ENCODE measurements around the gene GM2A.

The GM2A gene

GRCh38 chr5:151255621-151256286, 2.8 kb downstream of the GM2A start:
- H2AFZ ChIP-seq (ENCODE audit: low read depth, low read length, severe bottlenecking), result no peak overlapping the region
- H3K4me2 ChIP-seq (ENCODE audit: low read depth, low read length, poor library complexity, severe bottlenecking), result peak overlapping the region; percentile 68
- H3K9me3 ChIP-seq (ENCODE audit: insufficient read depth, low read length), result no peaks in the 10 kb centered on the region
- H3F3A ChIP-seq (ENCODE audit: insufficient read depth), result peaks cover 19% of the 10 kb centered on the region
- H4K20me1 ChIP-seq (ENCODE audit: low read depth, low read length), result no peaks in the 10 kb centered on the region; the same call in 1 of the 2 replicates
- no peak for TF ChIP-seq CTCF (IDR thresholded peaks at IDR 0.05; ENCODE audit: insufficient read depth, low read length, poor library complexity, severe bottlenecking)
- no peak for TF ChIP-seq EZH2phosphoT487 (conservative IDR thresholded peaks at IDR 0.05; ENCODE audit: low read length)
- H3K9ac ChIP-seq (ENCODE audit: low read length), result peak overlapping the region; percentile 97
- peak overlapping the region; percentile 99 for H3K4me3 ChIP-seq (ENCODE audit: insufficient read depth, low read length, poor library complexity, severe bottlenecking)
- peak overlapping the region; percentile 84 for H3K27ac ChIP-seq (ENCODE audit: low read depth, low read length)
- H3K79me2 ChIP-seq (ENCODE audit: insufficient read depth, low read length), result peaks cover 78% of the 10 kb centered on the region
- no peaks in the 10 kb centered on the region for H3K9me2 ChIP-seq (replicated peaks; ENCODE audit: insufficient read depth, low read length)
- no peaks in the 10 kb centered on the region for H3K27me3 ChIP-seq (ENCODE audit: low read length)
- H3K36me3 ChIP-seq (ENCODE audit: low read length), result no peaks in the 10 kb centered on the region

- Histone ChIP-seq H3K27me3 (ENCODE audit: low read length) (no peaks in the 10 kb centered on the region), H4K20me1 (ENCODE audit: low read depth, low read length) (no peaks in the 10 kb centered on the region; the same call in 1 of the 2 replicates), H3K79me2 (ENCODE audit: insufficient read depth, low read length) (peaks cover 97% of the 10 kb centered on the region), H3K4me3 (ENCODE audit: insufficient read depth, low read length, poor library complexity, severe bottlenecking) (no peak overlapping the region), H3K9me3 (ENCODE audit: insufficient read depth, low read length) (no peaks in the 10 kb centered on the region), H3K9me2 (replicated peaks; ENCODE audit: insufficient read depth, low read length) (no peaks in the 10 kb centered on the region), H2AFZ (ENCODE audit: low read depth, low read length, severe bottlenecking) (no peak overlapping the region), H3F3A (ENCODE audit: insufficient read depth) (peaks cover 19% of the 10 kb centered on the region), H3K4me2 (ENCODE audit: low read depth, low read length, poor library complexity, severe bottlenecking) (peak overlapping the region; percentile 68), H3K27ac (ENCODE audit: low read depth, low read length) (peak overlapping the region; percentile 84), H3K9ac (ENCODE audit: low read length) (peak overlapping the region; percentile 97), H3K36me3 (ENCODE audit: low read length) (peaks cover 9% of the 10 kb centered on the region; the same call in 1 of the 2 replicates)
- no peak for TF ChIP-seq CTCF (IDR thresholded peaks at IDR 0.05; ENCODE audit: insufficient read depth, low read length, poor library complexity, severe bottlenecking)
- no peak for TF ChIP-seq EZH2phosphoT487 (conservative IDR thresholded peaks at IDR 0.05; ENCODE audit: low read length)
These were observed 4.8 kb downstream of the GM2A start for GRCh38 chr5:151257731-151258181.

- Histone ChIP-seq H3K4me3 (ENCODE audit: insufficient read depth, low read length, poor library complexity, severe bottlenecking) (no peak overlapping the region), H3K9me2 (replicated peaks; ENCODE audit: insufficient read depth, low read length) (no peaks in the 10 kb centered on the region), H3F3A (ENCODE audit: insufficient read depth) (peaks cover 19% of the 10 kb centered on the region), H3K27ac (ENCODE audit: low read depth, low read length) (peak overlapping the region; percentile 84), H3K79me2 (ENCODE audit: insufficient read depth, low read length) (peaks cover 98% of the 10 kb centered on the region), H2AFZ (ENCODE audit: low read depth, low read length, severe bottlenecking) (no peak overlapping the region), H3K9ac (ENCODE audit: low read length) (no peak overlapping the region), H3K27me3 (ENCODE audit: low read length) (no peaks in the 10 kb centered on the region), H3K9me3 (ENCODE audit: insufficient read depth, low read length) (no peaks in the 10 kb centered on the region), H4K20me1 (ENCODE audit: low read depth, low read length) (no peaks in the 10 kb centered on the region; the same call in 1 of the 2 replicates), H3K4me2 (ENCODE audit: low read depth, low read length, poor library complexity, severe bottlenecking) (peak overlapping the region; percentile 68), H3K36me3 (ENCODE audit: low read length) (peaks cover 9% of the 10 kb centered on the region; the same call in 1 of the 2 replicates)
- TF ChIP-seq EZH2phosphoT487 (conservative IDR thresholded peaks at IDR 0.05; ENCODE audit: low read length) (no peak), CTCF (IDR thresholded peaks at IDR 0.05; ENCODE audit: insufficient read depth, low read length, poor library complexity, severe bottlenecking) (no peak)
These were observed 5.2 kb downstream of the GM2A start for GRCh38 chr5:151258201-151258611.
